ENCODE measurements around the gene S100A4.
"Not testable (repeated sequence)": the region's sequence is repeated elsewhere in the genome, so short reads cannot be mapped to it uniquely, and the experiment has no call there.

The S100A4 gene

GRCh38 chr1:153545067-153546055, at the start of gene S100A4:
Gene S100A4 (minus strand): TSS chr1:153545806. CDS start chr1:153544794, 1,012 bp downstream.
- TF ChIP-seq, protein P1, sequence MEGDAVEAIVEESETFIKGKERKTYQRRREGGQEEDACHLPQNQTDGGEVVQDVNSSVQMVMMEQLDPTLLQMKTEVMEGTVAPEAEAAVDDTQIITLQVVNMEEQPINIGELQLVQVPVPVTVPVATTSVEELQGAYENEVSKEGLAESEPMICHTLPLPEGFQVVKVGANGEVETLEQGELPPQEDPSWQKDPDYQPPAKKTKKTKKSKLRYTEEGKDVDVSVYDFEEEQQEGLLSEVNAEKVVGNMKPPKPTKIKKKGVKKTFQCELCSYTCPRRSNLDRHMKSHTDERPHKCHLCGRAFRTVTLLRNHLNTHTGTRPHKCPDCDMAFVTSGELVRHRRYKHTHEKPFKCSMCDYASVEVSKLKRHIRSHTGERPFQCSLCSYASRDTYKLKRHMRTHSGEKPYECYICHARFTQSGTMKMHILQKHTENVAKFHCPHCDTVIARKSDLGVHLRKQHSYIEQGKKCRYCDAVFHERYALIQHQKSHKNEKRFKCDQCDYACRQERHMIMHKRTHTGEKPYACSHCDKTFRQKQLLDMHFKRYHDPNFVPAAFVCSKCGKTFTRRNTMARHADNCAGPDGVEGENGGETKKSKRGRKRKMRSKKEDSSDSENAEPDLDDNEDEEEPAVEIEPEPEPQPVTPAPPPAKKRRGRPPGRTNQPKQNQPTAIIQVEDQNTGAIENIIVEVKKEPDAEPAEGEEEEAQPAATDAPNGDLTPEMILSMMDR (IDR thresholded peaks at IDR 0.05; ENCODE audit: insufficient read depth, missing control alignments), result no peak
- peak; percentile 83 for DNase-seq (ENCODE audit: insufficient read length, low spot score)
- FAIRE-seq, result no peak

GRCh38 chr1:153592748-153593147, 47.1 kb upstream of the S100A4 start:
- TF ChIP-seq, protein P1 (IDR thresholded peaks at IDR 0.05; ENCODE audit: insufficient read depth, missing control alignments), result no peak
- DNase-seq (ENCODE audit: insufficient read length, low spot score) (no peak), FAIRE-seq (no peak)

DNA sequence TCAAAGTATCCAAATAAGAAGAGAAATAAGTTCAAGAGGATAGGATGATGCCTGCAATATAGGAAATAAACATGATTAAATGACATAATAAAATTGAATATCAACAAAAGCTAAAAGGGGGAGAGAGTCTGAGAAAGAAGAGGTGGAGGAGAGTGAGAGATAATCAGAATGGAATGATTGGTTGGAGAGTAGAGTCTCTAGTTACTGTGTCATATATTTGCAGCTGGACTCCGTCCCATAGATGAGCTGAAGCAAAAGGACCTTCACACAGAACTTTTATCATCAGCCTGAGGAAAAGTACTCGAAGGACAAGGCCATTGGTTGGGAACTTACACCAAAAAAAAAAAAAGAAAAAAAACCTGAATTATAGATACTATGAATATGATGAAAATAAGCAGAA, 42.9 kb upstream of the S100A4 start:
- FAIRE-seq (no peak), DNase-seq (ENCODE audit: insufficient read length, low spot score) (no peak)
- TF ChIP-seq, protein P1 (IDR thresholded peaks at IDR 0.05; ENCODE audit: insufficient read depth, missing control alignments), result no peak

DNA sequence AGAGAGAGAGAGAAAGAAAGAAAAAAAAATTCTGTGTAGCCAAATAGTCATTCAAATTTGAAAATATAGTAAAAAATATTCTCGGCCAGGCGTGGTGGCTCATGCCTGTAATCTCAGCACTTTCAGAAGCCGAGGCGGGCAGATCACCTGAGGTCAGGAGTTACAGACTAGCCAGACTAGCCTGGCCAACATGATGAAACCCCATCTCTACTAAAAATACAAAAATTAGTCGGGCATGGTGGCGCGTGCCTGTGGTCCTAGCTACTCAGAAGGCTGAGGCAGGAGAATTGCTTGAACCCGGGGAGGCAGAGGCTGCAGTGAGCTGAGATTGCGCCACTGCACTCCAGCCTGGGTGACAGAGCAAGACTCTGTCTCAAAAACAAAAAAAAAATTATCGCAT, 42.4 kb upstream of the S100A4 start:
- DNase-seq (ENCODE audit: insufficient read length, low spot score); FAIRE-seq: not testable (repeated sequence)

GRCh38 chr1:153587314-153587713, 41.7 kb upstream of the S100A4 start:
- FAIRE-seq (peak; percentile 21), DNase-seq (ENCODE audit: insufficient read length, low spot score) (no peak)
- TF ChIP-seq, protein P1 (IDR thresholded peaks at IDR 0.05; ENCODE audit: insufficient read depth, missing control alignments), result no peak

DNA sequence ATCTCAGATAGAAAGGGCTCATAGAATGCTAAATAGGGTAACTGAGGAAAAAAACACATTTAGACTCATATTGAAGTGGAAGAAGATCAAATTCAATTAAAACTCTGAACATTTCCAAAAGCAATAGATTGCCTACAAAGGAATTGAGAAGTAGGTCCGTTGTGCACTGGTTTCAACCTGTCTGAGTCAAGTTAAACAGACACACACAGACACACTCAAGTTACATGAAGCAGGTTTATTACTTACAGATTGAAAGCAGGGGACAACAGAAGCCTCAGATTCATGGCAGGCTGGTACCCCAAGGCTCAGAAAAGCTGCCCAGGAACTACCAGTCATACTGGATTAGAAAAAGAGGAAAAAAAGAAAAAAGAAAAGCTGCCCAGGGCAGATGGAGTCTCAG, 40.7 kb upstream of the S100A4 start:
- TF ChIP-seq, protein P1 (IDR thresholded peaks at IDR 0.05; ENCODE audit: insufficient read depth, missing control alignments), result no peak
- DNase-seq (ENCODE audit: insufficient read length, low spot score) (no peak), FAIRE-seq (peak; percentile 67)

GRCh38 chr1:153585006-153585405, 39.4 kb upstream of the S100A4 start:
- TF ChIP-seq, protein P1 (IDR thresholded peaks at IDR 0.05; ENCODE audit: insufficient read depth, missing control alignments), result no peak
- DNase-seq (ENCODE audit: insufficient read length, low spot score), result no peak
- FAIRE-seq, result peak; percentile 89

Data from D721Med (cell line).